HuH-7.5 (cell line): ENCODE measurements around the gene KCNK17.

Source experiments
- DNase-seq: peaks from one replicate; pipeline ENCODE4 v3.0.0; 2011; ENCODE audit warnings: low spot score

Gene KCNK17

GRCh38 chr6:39335780-39336545 lies 21.7 kb upstream of the KCNK17 start:
- no peak for DNase-seq

- no peak for DNase-seq
These were observed 19.6 kb upstream of the KCNK17 start for GRCh38 chr6:39333644-39334438.

GRCh38 chr6:39330476-39330875 lies 16.3 kb upstream of the KCNK17 start:
- DNase-seq: no peak

DNA sequence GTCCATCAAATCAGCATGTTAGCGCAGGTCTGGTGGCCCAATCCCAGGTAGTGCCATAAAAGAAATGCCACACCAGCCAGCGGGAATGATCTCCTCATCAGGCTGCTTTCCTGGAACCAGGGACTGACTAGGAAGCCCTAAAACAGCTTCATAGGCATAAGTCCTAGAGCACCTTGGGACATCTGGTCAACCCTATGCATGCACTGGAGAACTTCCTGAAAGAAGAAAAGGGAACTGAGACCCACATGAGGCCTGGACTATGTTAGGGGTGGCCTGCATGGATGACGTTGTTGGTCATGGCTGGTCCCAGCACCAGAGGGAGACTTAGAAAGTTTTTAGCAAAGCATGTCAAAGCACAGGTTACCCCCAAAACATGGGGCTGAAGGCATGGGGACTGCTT lies 15.8 kb upstream of the KCNK17 start:
- DNase-seq: no peak

GRCh38 chr6:39328066-39328465 lies 13.8 kb upstream of the KCNK17 start:
- DNase-seq: no peak

DNA sequence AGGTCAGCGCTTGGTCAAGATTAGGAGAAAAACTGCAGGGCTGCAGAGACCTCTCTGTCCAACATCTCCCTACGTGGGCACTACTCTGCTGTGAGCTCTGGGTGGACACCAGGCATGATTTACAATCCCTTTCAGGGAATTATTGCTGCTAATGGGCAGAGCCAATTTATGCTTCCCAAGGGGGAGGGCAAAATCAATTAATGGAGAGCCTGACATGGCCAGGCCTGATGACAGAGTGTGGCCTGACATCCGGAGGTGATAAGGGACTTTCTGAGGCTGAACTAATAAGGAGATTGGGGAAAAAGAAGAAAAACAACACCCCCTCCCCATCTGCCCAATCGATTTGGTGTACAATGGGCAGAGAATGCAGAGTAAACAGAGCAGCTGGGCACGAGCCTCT lies 13.3 kb upstream of the KCNK17 start:
- DNase-seq: no peak

DNA sequence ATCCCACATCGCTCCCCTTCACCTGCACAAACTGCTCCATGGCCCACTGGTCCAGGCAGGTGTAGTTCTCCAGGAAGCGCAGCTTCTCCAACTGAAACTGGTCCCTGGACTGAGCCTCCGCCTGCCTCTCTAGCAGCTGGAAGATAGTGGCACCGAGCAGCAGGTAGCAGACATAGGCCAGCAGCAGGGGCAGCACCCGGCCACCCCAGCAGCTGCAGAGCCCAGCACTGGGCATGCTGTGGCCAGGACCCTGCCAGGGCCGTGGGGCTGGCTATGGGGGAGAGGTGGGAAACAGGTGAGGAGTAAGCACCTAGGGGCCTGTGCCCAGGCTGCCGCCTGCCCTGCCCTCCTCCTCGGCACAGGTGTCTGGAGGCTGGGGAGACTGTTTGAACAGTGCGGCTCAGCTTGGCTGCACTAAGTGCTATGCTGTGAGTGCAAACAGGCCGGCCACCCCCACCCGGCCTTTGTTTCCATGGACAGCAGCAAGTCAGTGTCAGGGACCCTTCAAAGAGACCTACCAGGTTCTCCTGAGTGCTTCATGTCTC lies 8.2 kb upstream of the KCNK17 start, which contains the start of gene KCNK16:
KCNK16 (minus strand) TSS at position 397 of the 545 bp plus-strand sequence; CDS start at position 235, 162 bp downstream.
- no peak for DNase-seq

- DNase-seq: no peak
These were observed 7.5 kb upstream of the KCNK17 start for GRCh38 chr6:39321761-39322160.

DNA sequence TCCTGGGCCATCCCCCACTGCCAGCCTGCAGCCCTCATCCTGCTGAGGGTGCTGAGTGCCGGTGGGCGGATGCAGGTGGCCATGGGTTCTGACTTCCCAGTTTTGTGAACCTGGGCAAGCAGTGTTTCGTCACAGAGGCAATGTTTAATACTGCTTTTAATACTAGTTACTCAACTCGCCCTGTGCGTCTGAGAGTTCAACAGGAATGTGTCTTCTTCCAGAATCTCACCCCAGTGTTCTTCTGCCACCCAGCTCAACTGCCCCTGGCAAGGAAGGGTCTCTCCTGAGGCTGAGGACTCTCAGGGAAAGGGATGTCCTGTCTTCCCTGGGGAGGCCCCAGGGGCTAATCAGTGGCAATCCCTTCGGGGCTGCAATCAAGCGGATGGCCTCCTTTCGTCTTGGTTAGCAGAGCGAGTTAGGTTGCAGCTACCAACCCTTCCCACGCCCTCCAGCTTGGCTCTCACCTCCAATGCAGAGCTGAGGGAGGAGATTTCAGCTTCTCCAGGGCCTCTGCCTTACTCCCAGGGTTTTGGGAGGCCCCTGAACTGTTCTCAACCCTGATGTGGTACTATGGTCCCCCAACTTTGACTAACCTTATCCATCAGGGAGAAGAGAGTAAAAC lies 6.3 kb upstream of the KCNK17 start:
- DNase-seq: no peak

- no peak for DNase-seq
These were observed 5.6 kb upstream of the KCNK17 start for GRCh38 chr6:39319621-39320362.

DNA sequence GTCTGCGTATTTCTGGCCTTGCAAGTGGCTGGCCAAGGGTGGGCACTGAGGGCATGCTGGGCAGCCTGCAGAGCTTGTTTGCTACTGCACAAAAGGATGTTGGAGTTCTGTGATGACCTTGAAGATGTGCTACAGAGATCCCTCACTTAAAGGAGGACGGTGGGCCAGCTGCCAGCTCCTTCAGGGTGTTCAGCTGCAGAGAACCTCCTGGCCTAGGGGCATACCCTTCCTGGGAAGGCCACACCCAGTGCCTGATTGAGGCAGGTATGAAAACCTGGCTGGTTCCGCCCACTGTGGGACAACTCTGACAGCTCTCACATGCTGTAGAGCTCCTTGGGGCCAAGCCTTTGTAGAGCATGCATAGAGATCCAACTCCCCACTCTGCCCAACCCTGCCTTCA lies 3.0 kb upstream of the KCNK17 start:
- DNase-seq: no peak

GRCh38 chr6:39313526-39314272 lies 520 bp downstream of the KCNK17 start:
- DNase-seq: no peak

- no peak for DNase-seq
These were observed 1.2 kb downstream of the KCNK17 start for GRCh38 chr6:39312912-39313525.

DNA sequence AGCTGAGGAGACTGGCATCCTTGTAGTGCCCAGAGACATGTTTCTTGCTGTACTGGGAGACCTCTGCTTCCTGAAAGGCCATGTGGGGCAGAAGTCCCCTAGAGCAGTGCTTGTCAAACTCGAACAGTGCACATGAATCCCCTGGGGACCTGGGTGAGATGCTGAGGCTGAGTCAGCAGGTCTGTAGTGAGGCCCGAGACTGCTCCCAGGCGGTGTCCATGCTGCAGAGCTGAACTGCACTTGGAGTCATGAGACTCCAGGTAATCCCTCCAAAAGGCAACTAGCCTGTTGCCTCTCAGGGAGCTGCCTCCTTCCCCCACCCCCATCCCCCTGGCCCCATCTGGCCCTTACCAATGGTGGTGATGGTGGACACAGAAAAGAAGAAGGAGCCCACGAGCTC lies 3.7 kb downstream of the KCNK17 start:
- no peak for DNase-seq

DNA sequence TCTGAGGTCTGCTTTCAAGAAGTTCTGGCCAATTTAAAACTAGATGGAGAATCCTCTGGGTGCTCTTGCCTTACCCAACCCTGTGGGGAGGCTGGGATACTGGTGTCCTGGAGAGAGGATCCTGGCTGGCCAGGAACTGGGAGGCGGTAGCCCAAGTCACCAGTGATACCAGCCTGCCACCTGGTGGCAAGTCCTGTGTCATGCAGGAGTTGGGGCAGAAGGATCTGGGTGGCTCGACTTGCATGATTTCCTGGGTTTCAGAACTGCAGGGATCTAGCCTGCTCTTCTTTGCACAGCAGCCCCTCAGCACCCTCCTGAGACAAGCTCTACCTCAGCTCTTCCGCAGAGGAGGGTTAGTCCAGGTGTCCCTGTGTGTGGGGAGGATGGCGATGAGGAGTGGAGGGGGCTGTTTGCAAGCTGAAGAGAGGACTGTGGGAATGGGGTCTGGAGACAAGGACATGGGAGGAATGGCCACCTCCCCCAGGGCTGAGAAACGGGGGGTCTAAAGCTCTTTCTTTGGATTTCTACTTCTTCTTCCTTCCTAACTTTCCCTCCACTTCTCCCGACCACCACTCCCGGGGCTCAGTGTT lies 4.2 kb downstream of the KCNK17 start:
- peak; percentile 91 for DNase-seq

DNA sequence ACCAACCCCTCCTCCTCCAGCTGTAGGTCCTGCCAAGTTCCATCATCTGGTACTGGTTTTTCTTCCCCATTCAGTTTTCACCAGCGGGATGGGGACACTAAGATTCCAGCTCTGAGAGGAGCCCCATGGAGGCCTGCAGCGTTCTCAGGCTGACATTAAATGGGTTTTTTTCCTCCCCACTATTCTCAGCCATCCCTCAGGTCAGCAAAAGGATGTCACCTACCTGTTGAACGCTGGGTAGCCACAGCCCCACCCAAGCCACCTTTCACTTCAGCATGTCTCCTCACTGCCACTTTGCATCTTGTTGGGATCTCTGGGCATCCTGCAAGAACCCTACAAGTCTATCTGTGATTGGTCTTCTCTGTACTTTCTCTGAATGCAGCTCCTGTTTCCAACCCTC lies 6.8 kb downstream of the KCNK17 start:
- DNase-seq: no peak

DNA sequence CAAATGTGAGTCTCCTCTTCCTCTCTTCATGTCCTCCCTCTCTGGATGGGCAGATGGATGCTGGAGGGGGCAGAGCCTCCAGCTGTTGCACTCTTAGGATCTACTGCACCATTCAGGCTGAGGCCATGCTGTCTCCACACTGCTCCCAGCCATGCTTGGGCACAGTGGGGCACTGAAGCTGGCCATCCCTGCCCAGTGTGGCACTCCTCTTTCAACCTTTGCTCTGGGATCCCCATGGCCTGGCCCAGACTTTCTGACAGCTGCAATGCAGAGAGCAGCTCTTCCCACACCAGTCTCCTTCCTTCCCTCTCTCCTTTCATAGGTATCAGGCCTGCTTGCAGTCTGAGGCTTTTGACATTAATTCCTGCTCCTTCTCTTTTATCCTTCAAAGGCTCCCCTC lies 9.3 kb downstream of the KCNK17 start:
- no peak for DNase-seq

DNA sequence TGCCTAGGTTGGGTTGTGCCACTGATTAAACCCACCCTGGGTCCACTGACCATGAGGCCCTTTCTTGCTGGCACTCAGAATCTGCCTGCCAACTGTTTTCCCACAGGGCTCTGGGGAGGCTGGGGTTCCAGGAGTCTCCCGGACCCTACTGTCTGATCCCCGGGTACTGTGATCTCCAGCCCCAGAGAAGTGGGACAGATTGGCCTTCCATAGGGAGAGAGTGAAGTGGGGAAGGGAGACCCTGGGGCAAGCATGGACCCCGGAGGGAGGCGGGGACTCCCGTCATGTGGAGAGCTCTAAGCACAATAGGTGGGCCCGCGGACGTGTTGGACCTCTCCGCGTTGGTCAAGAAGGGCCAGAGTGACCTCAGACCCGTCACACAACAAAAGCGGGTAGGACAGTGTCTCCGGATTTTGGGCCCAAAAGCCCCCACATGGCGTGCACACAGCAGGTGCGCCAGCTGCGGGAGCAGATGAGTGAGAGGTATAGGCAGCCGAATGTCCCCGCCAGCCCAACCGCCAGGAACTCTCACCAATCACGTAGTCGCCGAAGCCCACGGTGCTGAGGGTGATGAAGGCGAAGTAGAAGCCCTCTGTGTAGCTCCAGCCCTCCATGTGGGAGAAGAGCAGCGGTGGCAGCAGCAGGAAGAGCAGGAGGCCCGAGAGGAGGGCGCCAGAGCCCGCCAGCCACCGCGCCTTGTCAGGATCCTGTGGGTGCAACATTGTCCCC lies 10.6 kb downstream of the KCNK17 start:
- DNase-seq: no peak

DNA sequence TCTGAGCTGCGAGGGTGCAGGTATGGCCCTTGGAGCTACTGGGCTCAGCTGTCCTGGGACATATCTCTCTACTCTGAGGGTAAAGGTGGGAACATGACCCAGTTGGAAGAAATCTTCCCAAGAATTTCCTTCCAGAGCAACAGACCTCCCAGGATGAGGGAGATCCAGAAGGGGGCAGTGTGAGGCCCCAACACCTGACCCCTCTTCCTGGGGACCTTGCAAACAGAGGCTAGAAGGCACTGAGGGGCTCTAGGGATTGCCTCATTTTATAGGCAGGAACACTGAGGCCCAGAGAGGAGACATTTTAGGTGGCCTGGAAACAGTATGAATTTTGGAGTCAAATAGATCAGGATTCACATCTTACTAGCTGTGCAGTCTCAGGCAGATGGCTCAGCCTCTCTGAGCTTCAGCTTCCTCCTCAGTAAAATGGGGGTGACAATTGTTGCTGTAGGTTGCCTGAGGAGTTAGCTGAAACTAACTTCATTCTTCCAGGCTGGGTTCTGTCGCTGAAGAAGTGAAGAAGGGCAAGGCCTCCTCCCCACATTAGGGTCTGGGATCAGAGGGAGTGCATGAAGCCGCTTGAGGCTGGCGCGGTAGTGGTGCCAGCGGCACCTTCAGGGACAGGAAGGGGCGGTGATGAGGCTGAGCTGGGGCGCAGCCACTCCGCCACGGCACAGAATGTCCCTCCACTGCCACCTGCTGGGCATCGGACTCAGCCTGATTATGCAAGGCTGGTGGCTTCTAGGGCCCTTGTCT lies 11.4 kb downstream of the KCNK17 start:
- peak; percentile 88 for DNase-seq
